Nephron progenitor cell (in vitro differentiated cells): ENCODE data around the gene SAA1.

Source experiments
- DNase-seq: peaks from one replicate; pipeline ENCODE4 v3.0.0; 2021
- H3K27ac Mint-ChIP-seq: 2 replicates; pipeline ENCODE4 v1.8.0; 2021; ENCODE audit warnings: mild to moderate bottlenecking, moderate library complexity, mixed read lengths
- H3K27me3 Mint-ChIP-seq: 2 replicates; pipeline ENCODE4 v1.8.0; 2021; ENCODE audit warnings: mild to moderate bottlenecking, low read depth, mixed read lengths; ENCODE audit not compliant: poor library complexity
- H3K36me3 Mint-ChIP-seq: 2 replicates; pipeline ENCODE4 v1.8.0; 2021; ENCODE audit warnings: low read depth, mixed read lengths
- H3K4me1 Mint-ChIP-seq: 2 replicates; pipeline ENCODE4 v1.8.0; 2021; ENCODE audit warnings: mixed read lengths
- H3K4me3 Mint-ChIP-seq: 2 replicates; pipeline ENCODE4 v1.8.0; 2021; ENCODE audit warnings: mild to moderate bottlenecking, moderate library complexity, mixed read lengths
- H3K9me3 Mint-ChIP-seq: 2 replicates; pipeline ENCODE4 v1.8.0; 2021; ENCODE audit warnings: mild to moderate bottlenecking, moderate library complexity, mixed read lengths
- CTCF ChIP-seq: fragments of 200-600 bp; sonication (generic); IDR thresholded peaks from 2 replicates; pipeline ENCODE4 v1.5.0; 2021; ENCODE audit warnings: antibody characterized with exemption

Gene SAA1

DNA sequence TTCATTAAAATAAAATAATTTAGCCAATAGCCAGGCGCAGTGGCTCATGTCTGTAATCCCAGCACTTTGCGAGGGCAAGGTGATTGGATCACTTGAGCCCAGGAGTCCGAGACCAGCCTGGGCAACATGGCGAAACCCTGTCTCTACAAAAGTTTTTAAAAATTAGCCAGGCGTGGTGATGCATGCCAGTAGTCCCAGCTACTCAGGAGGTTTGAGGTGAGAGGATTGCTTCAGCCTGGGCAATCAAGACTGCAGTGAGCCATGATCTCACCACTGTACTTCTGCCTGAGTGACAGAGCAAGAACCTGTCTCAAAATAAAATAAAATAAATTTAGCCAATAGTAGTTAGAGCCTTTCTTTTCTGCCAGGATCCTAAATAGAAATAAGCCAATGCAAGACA, 43.6 kb downstream of the SAA1 start:
- peaks cover 40% of the 10 kb centered on the region for H3K36me3 Mint-ChIP-seq
- DNase-seq: no peak
- H3K27ac Mint-ChIP-seq: no peak overlapping the region
- H3K4me1 Mint-ChIP-seq: no peaks in the 10 kb centered on the region
- no peak overlapping the region for H3K4me3 Mint-ChIP-seq
- no peak for TF ChIP-seq CTCF
- H3K9me3 Mint-ChIP-seq: no peaks in the 10 kb centered on the region
- H3K27me3 Mint-ChIP-seq: no peaks in the 10 kb centered on the region

GRCh38 chr11:18310800-18311340, 44.8 kb downstream of the SAA1 start:
- Mint-ChIP-seq H3K9me3 (no peaks in the 10 kb centered on the region), H3K4me3 (no peak overlapping the region), H3K36me3 (peaks cover 31% of the 10 kb centered on the region), H3K4me1 (no peaks in the 10 kb centered on the region), H3K27ac (no peak overlapping the region), H3K27me3 (no peaks in the 10 kb centered on the region)
- TF ChIP-seq CTCF: no peak
- DNase-seq: no peak

DNA sequence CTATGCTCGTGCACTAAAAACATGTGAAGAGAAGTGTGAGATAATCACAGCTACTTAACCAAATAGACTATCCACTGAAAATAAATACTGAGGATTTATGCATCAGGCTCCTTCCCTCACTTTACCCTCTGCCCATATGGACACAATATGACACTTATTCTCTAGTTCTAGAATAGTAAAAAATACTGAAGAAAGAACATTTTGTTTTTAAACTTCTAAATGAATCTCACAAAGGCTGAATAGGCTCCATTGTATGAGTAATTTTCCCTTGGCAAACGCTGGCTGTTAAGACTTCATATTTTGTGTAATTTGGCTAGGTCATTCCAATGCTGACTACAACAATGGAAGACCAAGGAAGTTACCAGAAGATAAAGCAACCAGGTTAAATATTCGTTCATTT, 45.9 kb downstream of the SAA1 start:
- no peak for DNase-seq
- Mint-ChIP-seq H3K9me3 (no peaks in the 10 kb centered on the region), H3K27ac (no peak overlapping the region), H3K4me3 (no peak overlapping the region), H3K27me3 (no peaks in the 10 kb centered on the region), H3K36me3 (peaks cover 23% of the 10 kb centered on the region), H3K4me1 (no peaks in the 10 kb centered on the region)
- TF ChIP-seq CTCF: no peak

DNA sequence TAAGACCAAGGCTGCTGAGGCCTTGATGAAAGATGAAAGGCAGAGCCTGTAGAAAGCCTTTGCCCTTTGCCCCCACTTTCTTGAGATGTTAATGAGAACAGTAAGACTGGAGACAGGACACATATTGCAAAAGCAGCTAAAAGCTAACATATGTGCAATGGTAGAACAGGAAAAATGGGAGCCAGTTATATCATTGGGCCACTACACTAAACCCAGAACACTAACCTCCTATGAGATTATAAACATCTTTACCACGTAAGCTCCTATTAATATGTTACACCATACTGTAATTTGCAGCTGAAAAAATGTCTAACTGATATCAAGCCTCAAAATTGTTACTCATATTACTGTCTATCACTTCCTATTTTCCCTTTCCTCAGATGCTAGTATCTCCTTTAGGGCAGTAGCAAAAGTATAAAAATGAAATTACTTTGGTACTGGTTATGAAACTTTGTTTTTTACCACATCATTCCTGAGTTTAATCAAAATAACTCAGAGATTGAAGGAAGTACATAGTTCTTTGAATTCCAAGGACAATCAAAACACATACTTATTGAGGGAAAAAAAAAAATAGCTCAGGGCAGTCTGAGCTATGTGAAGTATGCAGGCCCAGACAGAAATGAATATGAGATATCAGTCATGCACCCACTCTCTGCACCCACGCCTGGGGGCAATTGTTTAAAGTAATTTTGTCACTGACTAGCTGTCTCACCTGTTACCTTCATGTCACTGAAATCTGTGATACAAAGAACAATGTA, 46.8 kb downstream of the SAA1 start:
- no peak overlapping the region for H3K4me3 Mint-ChIP-seq
- no peak overlapping the region for H3K27ac Mint-ChIP-seq
- no peak for DNase-seq
- no peaks in the 10 kb centered on the region for H3K4me1 Mint-ChIP-seq
- H3K9me3 Mint-ChIP-seq: no peaks in the 10 kb centered on the region
- TF ChIP-seq CTCF: no peak
- no peaks in the 10 kb centered on the region for H3K27me3 Mint-ChIP-seq
- peaks cover 28% of the 10 kb centered on the region for H3K36me3 Mint-ChIP-seq

DNA sequence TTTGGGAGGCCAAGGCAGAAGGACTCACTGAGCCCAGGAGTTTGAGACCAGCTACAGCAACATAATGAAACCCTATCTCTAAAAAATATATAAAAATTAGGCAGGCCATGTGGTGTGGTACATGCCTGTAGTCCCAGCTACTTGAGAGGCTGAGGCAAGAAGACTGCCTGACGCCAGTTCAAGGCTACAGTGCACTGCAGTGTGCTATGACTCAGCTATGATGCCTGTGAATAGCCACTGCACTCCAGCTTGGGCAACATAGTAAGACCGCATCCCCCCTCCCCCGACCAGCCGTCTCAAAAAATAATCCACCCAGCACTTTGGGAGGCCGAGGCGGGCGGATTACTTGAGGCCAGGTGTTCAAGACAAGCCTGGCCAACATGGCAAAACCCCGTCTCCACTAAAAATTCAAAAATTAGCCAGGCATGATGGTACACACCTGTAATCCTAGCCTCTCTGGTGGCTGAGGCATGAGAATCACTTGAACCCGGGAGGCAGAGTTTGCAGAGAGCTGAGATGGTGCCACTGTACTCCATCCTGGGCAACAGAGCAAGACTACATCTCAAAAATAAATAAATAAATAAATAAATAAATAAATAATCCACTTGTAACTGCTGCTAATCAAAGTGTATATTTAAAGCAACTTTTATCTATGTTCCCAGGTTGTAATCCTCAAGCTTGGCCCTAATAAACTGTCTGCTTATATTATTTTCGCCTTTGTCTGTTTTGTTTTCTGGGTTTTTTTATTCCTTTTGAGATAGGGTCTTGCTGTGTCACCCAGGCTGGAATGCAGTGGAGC, 48.1 kb downstream of the SAA1 start:
- Mint-ChIP-seq H3K27me3 (no peaks in the 10 kb centered on the region), H3K4me1 (peaks cover 3% of the 10 kb centered on the region), H3K9me3 (no peaks in the 10 kb centered on the region), H3K27ac (no peak overlapping the region), H3K36me3 (peaks cover 18% of the 10 kb centered on the region), H3K4me3 (no peak overlapping the region)
- no peak for DNase-seq
- no peak for TF ChIP-seq CTCF
